HG03159 (cell line): ENCODE data around the gene ZNF664.
"Not testable (repeated sequence)": the region's sequence is repeated elsewhere in the genome, so short reads cannot be mapped to it uniquely, and the experiment has no call there.

Source experiments
- ATAC-seq: cut with Tn5 transposase; IDR thresholded peaks from one replicate; pipeline ENCODE4 v1.9.1; 2021; ENCODE audit warnings: mild to moderate bottlenecking, moderate library complexity; ENCODE audit not compliant: unreplicated experiment

Gene ZNF664

DNA sequence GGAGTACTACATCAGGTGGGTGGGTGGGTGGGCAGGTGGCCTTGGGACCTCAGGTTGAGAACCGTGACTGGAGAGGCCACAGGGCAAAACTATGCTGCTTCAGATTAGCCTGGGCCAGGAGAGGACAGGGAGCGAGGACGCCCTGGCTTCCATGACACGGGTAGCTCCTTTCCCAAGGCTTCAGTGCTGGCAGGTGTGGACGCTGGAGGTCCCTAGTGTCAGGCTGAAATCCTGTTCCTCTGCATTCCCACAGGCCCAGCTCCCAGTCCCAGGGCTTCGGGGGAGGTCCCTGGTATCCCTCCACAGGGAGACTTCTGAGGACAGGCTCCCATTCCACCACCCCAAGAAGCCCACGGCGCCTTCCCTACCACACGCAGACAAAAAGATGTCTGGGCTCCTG lies 32.0 kb upstream of the ZNF664 start:
- ATAC-seq = no peak

DNA sequence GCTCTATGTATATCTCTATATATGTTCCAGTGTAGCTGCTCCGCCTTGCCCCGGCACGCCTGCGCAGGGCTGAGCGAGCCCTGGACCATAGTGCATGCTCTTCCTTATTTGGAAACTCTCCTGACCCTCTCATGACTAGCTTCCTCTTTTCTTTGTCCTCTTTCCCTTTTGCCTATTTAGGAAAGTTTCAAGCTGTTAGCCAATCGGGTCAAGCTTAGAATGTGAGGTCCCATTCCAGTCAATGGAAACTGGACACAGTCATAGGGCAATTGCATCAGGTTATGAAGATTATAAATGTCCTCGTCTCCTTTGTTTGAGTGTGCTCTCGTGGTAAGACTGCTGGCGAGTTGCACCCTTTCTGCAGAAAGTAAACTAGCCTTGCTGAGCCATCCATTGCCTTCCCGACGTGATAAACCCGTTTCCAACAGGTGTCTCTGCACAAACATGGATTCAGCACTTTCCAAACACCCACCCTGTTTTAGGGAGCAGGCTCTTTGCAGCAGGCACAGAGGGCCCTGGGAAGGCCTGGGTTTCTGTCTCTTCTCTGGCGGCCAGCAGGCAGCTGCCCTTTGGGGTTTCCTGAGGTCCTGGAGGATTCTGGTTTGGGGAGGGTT lies 31.3 kb upstream of the ZNF664 start:
- no peak for ATAC-seq

DNA sequence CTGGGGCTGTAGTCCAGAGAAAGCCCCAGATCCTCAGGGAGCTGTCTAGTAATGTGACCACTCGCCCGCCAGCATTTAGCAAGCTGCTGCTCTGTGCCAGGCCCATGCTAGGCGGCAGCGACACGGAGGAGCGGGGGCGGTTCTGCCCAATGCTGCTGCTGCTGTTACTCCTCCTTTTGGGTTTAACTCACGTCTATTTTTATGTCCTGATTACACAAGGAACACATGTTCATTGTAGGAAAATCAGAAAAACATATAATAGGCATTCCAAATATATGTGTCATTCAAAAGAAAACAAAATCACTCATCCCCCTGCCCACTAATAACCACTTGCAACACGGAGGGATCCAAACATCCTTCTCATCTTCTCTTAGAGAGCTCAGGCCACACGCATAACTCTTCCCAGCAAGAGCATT lies 30.8 kb upstream of the ZNF664 start:
- ATAC-seq = no peak

DNA sequence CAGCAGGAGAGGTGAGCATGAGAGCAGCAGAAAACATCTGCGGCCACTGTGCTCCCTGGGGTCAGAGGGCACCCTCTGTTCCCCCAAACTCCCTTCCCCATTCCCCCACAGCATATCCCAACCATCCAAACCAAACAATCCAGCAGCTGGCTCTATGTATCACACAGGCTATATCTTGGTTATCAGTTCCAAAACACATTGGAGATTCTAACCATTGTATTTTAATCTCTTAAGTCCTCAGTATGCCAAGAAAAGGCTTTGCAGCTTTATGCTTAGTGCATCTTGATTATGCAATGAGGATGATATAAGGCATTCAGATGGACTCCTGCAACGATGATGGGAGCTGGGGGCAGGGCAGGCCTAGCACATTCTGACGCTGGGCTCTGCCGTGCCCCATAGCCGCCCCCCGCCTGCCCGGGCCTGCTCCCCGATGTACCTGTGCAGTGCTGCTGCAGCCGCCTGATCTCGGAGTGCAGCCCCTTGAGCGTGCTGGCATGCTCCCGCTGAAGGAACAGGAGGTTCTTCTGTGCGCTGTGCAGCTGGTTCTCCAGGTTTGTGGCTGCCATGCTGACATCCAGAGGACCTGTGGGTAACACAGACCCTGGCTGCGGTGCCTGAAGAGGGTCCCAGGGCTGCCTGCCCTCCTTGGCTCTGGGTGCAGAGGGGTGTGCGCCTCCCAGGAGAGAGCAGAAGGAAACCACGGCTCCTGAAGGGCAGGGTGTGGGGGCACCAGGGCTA lies 29.9 kb upstream of the ZNF664 start:
- no peak for ATAC-seq

DNA sequence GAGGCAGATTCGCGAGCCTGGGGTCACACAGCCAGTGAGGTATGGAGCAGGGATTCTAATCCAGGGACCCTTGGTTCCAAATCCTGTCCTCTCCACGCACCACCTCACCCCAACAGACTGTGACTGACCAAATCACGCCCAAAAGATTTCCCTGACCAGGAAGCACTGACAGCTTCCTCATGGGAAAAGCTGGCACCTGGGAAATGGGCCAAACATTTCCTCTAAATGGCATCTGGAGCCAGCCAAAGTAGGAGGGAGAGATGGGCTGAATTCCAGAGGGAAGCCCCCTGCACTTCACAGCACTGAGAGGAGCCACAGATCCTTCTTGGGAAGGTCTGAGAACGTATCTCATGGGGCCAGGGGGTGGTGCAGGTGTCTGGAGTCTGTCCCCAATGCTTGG lies 29.2 kb upstream of the ZNF664 start:
- ATAC-seq = no peak

DNA sequence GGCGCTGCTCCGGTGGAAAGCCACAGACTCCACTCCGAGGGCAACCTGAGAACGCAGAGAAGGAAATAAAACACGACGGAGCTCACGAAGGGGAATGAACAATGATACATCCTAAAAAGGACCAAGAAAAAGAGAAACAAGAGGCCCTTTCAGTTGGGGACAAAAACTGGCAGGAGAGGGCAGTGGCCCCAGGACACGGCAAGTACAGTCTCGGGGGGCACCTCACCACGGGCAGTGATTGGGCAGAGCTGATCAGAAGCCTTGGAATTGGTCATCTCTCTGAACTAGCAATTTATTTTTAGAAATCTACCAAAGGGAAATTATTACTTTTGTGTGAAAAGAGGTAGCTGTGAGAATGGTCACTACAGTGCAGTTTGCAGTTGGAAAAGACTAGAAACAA lies 28.3 kb upstream of the ZNF664 start:
- ATAC-seq = no peak

DNA sequence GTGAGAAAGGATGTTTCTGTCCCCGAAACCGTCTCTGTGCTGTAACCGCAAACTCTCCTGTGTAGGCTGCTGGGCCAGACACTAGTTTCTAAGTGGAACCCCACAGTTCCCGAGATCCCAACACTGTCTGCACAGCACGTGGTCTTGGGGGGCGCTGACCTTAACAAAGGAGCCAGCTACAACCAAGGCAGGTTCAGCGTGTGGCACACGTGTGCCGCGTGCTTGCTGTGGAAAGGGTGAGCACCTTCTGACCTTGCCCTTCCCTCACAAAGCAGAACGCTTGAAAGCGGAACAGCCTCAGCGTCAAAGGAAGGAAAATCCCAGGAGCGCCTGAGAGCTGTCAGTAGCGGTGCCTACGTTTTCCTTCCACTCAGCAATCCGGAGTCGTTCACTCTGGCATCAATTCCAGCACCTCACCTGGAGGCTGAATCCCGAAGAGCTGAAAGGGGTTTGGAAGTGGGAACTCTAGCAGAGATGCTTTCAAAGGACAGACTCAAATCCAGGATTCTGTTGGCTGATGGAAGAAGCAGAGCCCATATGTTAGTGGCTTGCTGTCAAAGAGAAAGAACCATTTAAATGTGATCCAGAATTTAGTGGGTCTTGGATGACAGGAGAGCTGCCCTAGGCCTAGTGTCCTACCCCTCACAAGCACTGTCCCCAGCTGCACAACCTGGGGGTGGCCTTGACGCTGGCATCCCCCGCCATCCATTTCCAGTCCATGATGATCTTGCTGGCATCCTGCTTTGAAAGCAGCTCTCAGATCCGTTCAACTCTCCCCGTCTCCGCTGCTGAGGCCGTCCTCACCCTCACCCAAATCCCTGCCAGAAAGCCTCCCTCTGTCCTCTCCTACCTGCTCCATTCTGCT lies 27.5 kb upstream of the ZNF664 start:
- no peak for ATAC-seq

DNA sequence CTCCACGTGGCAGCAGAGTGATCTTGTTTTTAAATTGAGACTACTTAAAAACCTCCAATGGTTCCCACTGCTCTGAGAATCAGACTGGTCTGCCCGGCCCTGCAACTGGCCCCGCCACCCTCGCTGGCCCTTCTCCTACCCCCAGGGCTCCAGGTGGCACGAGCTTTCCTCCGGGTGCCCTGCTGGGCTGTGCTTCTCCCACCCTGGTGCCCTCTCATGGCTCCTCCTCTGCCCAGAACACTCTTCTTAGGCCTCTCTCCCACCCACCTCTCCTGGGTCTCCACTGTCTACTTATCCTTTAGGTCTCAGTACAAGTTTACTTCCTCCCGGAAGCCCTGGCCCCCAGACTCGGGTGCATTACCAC lies 26.9 kb upstream of the ZNF664 start:
- ATAC-seq = no peak

DNA sequence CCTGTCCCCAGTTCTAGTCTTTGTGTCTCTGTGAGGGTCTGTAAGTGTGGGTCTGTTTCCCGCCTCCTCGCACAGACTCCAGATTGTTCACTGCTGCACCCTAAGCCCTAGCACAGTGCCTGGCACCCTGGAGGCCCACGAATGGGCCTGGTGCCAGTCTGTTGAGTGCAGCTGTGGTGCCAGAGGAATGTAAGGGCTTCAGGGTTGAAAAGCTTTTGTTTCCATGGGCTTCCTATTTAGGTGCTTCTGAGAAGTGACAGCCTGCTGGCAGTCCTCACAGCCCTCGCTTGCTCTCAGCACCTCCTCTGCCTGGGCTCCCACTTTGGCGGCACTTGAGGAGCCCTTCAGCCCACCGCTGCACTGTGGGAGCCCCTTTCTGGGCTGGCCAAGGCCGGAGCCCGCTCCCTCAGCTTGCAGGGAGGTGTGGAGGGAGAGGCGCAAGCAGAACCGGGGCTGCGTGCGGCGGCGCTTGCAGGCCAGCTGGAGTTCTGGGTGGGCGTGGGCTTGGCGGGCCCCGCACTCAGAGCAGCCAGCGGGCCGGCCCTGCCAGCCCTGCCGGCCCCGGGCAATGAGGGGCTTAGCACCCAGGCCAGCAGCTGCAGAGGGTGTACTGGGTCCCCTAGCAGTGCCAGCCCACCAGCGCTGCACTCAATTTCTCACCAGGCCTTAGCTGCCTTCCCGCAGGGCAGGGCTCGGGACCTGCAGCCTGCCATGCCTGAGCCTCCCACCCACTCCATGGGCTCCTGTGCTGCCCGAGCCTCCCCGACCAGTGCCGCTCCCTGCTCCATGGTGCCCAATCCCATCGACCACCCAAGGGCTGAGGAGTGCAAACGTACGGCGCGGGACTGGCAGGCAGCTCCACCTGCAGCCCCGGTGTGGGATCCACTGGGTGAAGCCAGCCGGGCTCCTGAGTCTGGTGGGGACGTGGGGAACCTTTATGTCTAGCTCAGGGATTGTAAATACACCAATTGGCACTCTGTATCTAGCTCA lies 26.2 kb upstream of the ZNF664 start:
- ATAC-seq = not testable (repeated sequence)

DNA sequence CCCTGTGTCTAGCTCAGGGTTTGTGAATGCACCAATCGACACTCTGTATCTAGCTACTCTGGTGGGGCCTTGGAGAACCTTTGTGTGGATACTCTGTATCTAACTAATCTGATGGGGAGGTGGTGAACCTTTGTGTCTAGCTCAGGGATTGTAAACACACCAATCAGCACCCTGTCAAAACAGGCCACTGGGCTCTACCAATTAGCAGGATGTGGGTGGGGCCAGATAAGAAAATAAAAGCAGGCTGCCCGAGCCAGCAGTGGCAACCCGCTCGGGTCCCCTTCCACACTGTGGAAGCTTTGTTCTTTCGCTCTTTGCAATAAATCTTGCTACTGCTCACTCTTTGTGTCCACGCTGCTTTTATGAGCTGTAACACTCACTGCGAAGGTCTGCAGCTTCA lies 25.5 kb upstream of the ZNF664 start:
- not testable (repeated sequence) for ATAC-seq

DNA sequence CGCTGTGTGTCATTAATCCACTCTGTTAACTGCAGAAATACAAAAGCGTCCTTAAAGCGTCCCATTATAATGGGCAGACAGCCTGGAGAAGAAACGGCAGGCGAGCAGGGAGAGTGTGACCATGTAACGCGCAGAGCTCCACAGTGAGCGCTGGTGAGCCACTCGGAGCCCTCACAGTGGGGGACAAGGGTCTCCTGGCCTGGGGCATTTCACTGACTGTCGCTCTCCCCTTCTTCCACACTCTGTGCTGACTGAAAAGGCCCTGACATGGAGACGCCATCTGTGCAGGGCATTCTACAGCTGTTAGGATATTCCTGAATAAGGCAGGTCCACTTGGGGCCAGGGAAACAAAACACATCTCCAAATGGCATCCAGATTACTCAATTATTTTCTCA lies 24.6 kb upstream of the ZNF664 start:
- no peak for ATAC-seq

DNA sequence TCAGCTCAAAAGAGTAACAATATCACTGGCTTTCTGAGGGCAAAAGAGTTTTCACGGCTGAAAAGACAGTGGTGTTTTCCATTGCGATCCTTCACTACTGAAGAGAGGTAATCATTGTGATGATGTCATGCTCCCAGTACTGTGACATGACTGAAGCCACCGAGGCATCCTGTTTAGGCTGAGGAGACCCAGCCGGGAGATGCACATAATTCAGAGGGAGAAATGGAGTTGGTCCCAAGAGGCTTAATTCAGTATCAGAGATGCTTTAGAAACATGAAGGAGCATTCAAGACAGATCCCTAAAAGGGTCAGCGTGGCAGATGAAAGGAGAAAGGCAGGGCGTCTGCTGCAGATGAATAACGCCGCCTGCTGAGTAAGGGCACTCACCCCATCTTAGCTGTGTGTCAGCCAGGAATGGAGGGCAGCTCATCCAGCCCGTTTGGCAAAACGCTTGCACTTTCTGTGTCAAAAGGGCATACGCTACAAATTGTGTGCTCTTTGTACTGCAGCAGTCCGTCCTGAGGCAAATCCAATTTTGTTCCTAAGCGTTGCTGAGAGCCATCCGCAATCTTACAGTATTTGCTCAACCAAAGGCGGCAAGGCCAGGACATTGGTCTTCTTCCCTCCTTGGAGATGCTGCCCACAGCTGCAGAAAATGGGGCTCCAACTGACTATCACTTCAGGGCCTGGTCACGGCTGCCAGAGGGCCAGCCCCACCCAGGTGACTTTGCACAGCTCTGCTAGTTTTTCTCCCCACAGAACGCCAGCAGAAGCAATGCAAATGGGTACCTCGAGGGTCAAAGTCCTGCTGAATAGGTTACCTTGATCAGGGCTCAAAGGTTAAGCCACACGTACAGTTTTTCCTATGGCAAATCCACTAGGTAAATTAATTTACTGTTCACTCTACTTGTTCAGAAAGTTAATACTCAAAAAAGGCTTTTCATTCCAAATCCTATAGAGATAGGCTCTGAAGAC lies 23.9 kb upstream of the ZNF664 start:
- ATAC-seq = no peak

DNA sequence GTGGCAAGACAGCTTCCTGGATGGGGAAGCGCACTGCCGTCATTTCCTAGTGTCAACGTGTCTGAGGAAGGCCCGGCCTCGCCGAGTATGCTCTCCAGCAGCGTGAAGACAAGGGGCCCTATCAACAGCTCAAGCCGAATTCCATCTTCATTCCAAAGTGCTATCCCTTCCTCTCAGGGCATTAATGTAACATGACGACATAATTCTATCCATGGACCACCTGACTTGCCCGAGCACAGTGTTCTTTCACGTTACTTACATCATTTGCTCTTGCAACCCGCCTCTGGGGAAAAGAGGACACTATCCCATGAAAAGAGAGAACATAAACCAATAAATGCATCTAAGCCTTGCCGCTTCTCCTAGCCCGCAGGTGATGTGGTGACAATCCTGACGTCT lies 23.2 kb upstream of the ZNF664 start:
- no peak for ATAC-seq

DNA sequence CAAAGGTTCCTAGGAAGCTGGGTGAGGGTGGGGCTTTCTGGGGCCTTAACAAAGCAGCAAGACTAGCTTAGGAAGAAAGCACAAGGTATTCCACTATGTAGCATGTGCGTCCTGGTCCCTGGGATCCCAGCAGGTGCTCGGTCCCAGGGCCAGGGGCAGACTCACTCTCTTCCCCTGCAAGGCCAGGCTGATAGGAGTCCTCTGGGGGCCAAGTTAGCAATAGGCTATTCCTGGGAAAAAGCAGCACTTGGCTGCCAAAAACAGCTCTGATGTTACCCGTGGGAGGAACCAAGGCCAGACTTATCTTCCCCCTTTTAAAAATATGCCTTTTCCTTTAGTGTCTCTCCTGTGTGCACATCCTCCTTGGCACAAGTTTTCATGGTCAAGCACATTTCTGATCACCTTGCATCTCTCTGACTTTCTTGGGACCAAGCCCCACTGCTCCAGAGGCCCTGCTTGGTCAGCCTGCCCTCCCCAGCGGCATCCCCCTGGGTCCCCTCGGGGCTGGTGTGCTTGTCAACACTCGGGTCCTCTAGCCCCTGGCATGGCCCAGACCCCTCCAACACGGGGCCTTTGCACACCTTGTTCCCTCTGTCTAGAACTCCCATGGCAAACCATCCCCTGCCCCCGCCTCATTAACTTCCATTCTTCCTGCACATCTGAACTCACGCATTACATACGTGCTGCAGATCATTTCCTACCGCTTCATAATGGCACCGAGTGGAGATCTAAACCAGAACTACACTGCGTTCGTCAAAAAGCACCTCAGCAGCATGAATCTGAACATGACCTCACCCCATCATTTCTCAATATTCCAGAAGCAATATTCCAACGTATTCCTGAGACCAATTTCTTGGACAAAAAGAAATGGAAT lies 22.3 kb upstream of the ZNF664 start:
- ATAC-seq = no peak

DNA sequence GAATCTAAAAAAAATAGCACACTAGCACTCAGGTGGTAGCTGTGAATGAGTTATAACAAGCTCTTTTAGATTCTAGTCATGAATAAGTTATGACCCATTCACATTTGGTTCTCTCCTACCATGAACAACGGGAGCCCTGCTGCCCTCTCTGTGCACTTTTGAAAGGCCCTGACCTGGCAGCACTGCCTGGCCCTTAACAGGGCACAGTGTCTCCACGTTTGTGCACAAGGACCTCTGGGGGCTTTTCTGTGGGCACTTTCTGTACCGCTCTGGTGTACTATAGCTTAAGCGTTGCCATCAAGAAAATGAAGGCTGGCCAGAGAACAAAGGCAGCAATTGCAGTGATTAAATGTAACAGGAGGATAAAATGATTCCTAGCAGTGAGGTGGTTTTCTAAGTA lies 21.5 kb upstream of the ZNF664 start:
- ATAC-seq = no peak

DNA sequence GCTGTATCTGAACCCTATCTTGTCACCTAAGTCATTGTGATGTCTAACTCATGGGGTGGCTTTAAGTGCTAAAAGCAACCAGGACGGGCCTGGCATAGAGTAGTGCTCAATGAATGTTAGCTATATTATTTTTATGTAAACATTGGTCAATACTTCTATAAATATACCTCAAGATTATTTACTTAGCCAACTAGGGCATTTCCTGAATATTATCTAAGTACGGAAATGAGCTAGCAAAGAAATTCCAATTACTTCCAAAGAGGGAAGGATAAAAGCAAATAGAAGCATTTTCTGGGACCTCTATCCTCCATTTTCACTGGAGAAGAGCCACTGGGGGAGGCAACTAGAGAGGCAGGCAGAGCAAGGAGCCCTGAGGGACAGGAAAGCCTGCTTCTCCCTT lies 21.0 kb upstream of the ZNF664 start:
- ATAC-seq = no peak

DNA sequence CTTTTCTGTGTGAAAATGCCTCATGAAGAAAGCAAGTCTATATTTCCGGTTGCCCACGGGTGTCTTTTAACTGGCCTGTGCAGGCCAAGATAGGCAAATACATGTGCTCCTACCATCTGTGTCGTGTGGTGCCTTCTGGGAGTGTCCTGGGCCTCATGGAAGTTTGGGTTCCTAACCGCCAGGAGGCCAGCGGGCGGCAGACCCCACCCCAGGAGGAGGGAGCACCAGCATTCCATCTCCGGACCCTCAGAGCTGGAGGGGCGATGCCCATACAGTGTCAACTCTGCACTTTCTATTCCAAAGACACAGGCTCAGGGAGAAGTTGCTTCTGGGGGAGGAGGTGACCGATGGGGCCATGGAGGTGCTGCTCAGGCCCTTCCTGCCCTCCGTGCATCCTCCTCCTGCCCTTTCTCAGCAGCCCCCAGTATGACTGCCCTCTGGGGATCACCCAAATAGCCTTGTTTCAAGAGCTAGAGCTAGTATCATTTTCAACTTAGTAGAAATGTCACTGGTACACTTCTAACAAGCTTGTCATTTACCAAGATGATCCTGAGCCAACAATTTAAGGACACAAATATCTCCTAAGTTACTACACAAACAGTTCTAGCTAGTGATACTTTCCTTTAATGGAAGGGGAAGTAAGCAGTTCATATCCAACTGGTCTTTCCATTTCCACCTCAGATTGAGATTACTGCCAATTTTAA lies 18.2 kb upstream of the ZNF664 start:
- ATAC-seq = no peak

DNA sequence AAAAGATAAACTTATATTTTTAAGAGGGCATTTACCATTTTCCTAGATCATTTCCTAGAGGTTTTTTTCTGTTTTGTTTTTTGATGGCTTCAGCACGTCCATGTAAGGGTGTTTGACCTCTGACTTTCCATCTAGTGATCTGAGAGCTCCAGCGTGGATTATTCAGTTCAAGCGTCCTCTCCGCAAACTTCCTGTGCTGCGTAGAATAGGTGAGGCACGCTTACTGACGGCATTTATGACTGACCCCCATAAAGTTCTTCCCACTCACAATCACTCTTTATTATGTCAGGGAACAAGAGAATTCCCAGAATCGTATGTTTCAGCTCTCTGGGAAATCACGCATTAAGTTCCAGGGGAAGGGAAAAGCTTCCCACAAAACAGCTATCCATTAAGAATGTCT lies 16.8 kb upstream of the ZNF664 start:
- ATAC-seq = no peak
